NCI-H1436 treated with DMSO at 0.1 percent for 48 hours (cell line): ENCODE measurements around the gene LRBA.
"Not testable (repeated sequence)": the region's sequence is repeated elsewhere in the genome, so short reads cannot be mapped to it uniquely, and the experiment has no call there.

Experiments
- DNase-seq: peaks from one replicate; lab custom pipeline; 2025; lab: John Stamatoyannopoulos, UW

Gene LRBA

GRCh38 chr4:150801833-150802232 lies 213.3 kb downstream of the LRBA start:
- no peak for DNase-seq

DNA sequence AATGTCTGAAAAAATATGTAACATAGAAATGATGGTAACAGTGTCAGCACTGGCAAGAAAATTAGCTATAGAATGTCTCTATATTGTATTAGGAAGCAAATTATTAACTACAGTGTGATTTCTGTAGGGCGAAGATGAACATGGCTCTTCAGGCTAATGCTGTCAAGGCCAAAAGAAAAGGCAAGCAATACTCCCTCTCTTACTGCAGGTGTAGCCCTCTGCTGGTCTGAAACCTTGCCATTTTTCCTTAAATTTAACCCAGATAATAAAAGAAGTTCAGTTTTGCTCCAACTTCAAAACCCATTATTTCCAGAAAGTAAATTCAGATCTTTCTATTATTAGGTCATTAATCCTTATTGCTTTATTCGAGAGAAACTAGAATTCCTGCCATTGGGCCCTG lies 215.9 kb downstream of the LRBA start:
- no peak for DNase-seq

- no peak for DNase-seq
Observed at GRCh38 chr4:150794706-150795105, 220.4 kb downstream of the LRBA start.

DNA sequence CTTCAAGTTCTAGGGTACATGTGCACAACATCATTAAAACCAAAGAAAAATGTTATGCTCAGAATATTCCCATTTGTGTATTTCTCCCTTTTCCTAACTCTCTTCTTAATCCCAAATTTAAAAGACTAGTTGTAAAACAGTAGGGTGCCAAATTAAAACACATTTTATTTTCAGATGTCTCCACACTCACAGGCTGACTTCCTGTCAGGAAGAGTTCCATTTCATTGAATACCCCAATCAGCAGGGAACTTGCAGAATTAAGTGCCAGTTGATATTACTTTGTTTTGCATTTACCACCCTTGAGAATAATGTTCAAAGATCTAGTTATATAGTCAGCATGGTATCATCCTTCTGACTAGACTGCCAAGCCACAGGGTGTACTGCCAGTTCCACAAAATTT lies 225.2 kb downstream of the LRBA start:
- DNase-seq: no peak

GRCh38 chr4:150784939-150785338 lies 230.1 kb downstream of the LRBA start:
- DNase-seq: no peak

DNA sequence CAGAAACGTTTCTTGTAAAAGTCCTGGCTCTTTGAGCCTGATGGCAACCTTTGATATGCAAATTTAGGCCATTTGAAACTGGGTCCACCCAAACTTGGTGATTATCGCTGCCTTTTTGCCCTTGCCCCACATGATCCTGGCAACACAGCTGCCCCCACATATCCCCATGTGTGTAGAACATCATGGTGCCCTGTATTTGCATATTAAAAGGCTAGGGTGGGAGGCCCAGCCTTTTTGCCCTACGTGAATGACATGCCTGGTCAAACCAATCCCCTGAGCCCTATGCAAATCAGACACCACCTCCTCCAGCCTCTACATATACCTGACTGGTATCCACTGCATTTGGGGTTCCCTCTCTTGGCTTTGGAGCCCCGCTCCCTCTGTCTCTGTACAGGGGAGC lies 230.8 kb downstream of the LRBA start:
- no peak for DNase-seq

GRCh38 chr4:150782921-150783320 lies 232.2 kb downstream of the LRBA start:
- no peak for DNase-seq

DNA sequence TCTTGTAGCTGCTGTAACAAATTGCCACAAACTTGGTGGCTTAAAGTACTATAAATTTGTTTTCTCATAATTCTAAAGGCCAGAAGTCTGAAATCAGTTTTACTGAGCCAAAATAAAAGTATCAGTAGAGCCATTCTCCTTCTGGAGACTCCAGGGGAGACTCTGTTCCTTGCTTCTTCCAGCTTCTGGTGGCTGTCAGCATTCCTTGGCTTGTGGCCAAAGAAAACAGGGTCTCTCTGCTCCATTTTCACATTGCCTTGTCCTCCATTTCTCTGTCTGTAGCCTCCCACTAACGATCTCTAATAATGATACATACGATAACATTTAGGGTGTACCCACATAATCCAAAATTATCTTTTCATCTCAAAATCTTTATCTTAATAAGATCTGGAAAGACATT lies 232.8 kb downstream of the LRBA start:
- DNase-seq: no peak

- no peak for DNase-seq
Observed at GRCh38 chr4:150781191-150781590, 233.9 kb downstream of the LRBA start.

DNA sequence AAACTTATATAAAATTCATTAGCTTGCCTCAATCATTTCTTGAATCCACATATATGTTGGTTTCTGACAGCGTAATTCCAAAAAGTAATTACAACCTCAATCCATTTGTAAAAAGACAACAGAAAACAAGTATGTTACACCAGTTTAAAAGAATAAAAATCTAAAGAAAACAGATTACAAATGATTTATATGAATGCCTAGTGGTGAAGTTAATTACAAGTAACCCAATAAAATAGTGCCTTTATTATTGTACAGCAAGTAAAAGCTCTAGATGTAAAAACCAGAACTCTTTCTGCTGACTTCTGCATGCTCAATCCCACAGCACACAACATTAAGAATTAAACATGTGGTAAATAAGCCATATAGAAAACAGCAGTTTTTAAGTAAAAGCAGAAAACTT lies 235.4 kb downstream of the LRBA start:
- DNase-seq: no peak

DNA sequence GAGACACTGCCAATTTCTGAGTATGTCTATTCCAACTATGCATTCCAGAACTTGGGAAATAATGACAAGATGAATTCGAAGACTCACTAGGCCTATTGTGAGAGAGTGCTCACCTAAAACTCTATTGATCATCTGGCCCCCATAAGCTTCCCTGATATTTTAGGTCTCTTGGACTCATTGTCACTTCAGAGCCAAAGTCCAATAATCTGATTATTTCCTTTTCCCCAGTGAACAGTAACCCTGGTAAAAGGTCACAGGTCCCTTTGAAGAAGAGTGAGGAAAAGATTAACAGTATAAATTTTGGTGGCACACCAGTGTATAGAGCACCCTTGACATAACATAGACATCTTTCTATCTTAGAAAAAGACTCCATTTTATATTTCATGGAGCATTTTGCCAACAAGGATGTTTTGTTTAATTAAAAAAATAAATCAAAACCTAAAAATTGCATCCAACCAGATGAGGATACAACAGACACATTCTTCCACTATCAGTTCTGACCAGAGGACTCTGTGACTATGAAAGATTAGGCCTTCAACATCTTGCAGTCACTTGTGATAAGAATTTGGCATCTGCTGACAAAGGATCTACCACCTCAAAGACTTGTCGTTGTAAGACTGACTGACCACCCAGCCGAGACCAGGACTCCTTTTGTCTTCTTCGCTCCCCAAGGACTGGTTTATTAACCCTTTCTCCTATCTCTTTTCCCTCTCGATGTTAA lies 241.2 kb downstream of the LRBA start:
- DNase-seq: no peak

GRCh38 chr4:150773032-150773431 lies 242.1 kb downstream of the LRBA start:
- DNase-seq: no peak

DNA sequence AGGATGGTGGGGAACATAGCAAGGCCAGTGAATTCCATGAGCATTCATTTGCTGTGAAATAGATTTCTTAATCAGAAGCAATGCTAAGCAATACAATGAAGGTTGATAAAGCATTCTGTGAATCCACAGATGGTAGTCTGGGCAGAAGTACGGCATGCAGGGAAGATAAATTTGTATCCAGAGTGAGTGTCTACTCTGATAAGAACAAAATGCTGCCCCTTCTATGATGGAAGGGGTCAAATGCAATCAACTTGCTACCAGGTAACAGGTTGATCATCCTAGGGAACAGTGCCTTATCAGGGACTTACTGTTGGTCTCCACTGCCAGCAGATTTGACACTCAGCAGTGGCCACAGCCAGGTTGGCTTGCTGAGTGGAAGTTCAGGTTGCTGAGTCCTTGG lies 243.7 kb downstream of the LRBA start:
- no peak for DNase-seq

- no peak for DNase-seq
Observed at GRCh38 chr4:150769845-150770244, 245.2 kb downstream of the LRBA start.

GRCh38 chr4:150769248-150769647 lies 245.8 kb downstream of the LRBA start:
- DNase-seq: no peak

DNA sequence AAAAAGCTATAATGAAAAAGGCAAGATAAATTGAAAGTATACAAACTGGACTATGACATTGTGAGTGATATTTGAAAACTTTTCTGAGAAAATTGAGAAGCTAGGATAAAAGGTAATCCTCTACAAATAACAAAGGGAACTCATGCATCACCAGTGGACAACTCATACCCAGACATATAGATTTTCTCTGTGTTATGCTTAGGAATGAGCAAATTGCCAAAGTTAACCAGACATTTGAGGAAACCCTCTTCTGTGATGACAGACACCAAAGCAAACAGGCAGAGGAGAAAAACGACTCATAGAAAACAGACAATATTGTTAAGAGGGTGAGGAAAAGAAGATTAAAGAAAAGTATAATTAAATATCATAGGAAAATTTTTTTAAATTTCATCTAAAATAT lies 246.6 kb downstream of the LRBA start:
- no peak for DNase-seq

DNA sequence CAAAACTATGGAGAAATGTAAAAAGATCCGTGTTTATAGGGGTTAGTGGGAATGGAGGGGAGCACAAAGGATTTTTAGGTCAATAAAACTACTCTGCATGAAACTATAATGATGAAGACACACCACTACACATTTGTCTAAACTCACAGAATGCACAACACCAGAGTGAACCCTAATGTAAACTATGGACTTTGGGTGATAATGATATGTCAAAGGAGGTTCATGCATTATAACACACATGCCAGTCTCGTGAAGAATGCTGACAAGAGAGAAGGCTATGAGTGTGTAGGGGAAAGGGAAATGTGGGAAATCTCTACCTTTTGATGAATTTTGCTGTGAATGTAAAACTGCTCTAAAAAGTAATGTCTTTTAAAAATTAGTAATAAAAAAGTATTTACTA lies 249.9 kb downstream of the LRBA start:
- no peak for DNase-seq

- DNase-seq: no peak
Observed at GRCh38 chr4:150751648-150752047, 263.4 kb downstream of the LRBA start.

DNA sequence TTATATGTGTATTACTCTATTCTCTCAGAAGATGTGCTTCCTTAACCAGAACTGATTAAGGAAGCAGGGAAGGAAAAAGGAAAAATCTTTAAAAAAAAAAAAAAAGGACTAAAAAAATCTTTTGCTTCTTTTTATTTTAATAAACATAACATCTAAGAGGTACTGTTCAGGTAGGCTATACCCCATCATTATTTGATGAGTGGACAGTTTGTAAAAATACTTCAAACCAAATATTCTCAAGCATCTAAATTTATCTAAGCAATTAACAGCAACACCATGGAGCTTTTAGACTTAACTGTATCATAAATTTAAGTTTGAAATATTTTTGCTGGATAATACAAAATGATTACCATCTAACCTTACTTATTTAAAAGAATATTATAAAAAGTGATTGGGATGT lies 264.3 kb downstream of the LRBA start:
- DNase-seq: no peak

DNA sequence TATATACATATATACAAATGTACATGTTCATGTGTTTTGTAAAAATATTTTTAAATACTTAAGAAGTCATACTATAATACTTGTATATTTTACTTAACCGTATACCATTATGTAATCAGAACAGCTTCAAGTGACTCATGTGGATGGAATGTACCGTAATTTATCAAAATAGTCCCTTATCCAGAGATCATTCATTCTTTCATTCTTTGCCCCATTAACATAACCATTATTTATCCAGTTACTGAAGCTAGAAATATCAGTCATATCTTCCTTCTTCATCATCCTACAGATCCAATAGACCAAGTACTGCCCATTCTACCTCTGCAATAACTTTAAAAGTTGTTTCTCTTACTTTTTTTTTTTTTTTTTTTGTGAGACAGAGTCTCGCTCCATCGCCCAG lies 268.9 kb downstream of the LRBA start:
- no peak for DNase-seq

- no peak for DNase-seq
Observed at GRCh38 chr4:150744570-150744969, 270.5 kb downstream of the LRBA start.

- no peak for DNase-seq
Observed at GRCh38 chr4:150743564-150744342, 271.3 kb downstream of the LRBA start.

DNA sequence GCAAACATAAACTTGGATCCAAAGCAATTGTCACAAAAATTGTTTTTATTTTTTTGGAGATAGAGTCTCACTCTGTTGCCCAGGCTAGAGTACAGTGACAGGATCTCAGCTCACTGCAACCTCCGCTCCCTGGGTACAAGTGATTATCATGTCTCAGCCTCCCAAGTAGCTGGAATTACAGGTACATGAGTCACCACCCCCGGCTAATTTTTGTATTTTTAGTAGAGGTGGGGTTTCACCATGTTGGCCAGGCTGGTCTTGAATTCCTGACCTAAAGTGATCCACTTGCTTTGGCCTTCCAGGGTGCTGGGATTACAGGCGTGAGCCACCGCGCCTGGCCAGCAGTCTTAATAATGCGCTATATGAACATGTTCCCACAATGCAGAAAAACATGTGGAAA lies 272.2 kb downstream of the LRBA start:
- DNase-seq: not testable (repeated sequence)

DNA sequence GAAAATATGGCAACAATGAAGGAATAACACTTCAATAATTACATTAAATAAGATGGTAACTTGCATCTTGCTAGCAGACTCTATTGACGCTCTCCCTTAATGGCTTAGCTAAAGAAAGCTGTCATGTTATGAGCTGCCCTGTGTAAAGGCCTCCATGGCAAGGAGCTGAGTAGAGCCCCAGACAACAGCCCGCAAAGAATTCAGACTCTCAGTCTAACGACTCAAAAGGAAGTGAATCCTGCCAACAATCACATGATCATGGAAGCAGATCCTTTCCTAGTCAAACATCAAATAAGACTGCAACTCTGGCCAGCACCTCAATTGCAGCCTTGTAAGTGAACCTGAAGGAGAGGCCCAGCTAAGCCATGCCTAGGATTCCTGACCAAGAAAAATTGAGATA lies 275.5 kb downstream of the LRBA start:
- DNase-seq: no peak
